ENCODE results near the gene PCDHGA5. TPM values are rescaled to one million over a fixed set of nuclear protein-coding genes. Genes with fewer than 3 reads are reported as not detected.

PCDHGA5 gene
- total RNA-seq, 1 experiment from 2014 or later, result 1.3 TPM

DNA sequence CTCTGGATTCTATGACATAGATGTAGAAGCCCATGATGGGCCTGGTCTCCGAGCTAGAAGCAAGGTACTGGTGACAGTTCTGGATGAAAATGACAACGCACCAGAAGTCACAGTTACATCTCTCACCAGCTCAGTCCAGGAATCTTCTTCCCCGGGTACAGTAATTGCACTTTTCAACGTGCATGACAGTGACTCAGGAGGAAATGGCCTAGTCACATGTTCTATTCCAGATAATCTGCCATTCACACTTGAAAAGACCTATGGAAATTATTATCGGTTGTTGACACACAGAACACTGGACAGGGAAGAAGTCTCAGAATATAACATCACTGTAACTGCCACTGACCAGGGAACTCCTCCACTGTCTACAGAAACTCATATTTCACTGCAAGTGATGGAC lies 7.8 kb upstream of the PCDHGA5 start:
- Histone ChIP-seq H3K79me1 (ENCODE audit: insufficient read depth, low read depth, low read length, poor library complexity, severe bottlenecking) (no peaks in the 10 kb centered on the region), H3T11ph (ENCODE audit: low read length) (no peak overlapping the region), H3K18ac (ENCODE audit: insufficient read length, low read depth, low read length) (no peak overlapping the region), H3K4me1 (ENCODE audit: insufficient read depth, low read length) (no peaks in the 10 kb centered on the region), H2BK12ac (ENCODE audit: insufficient read length, low read depth, low read length) (no peak overlapping the region), H4K5ac (ENCODE audit: insufficient read length, low read depth, low read length) (no peak overlapping the region), H3K23me2 (ENCODE audit: insufficient read length, low read depth, low read length, poor library complexity, severe bottlenecking) (no peaks in the 10 kb centered on the region), H2AFZ (ENCODE audit: low read length) (no peak overlapping the region), H3K9me3 (ENCODE audit: control insufficient read depth, low read depth, low read length) (peaks cover 29% of the 10 kb centered on the region), H3K23ac (ENCODE audit: insufficient read length, low read depth, low read length) (no peak overlapping the region), H2AK5ac (ENCODE audit: insufficient read length, low read length) (no peak overlapping the region), H2BK15ac (ENCODE audit: low read depth, low read length) (no peak overlapping the region), H4K91ac (ENCODE audit: insufficient read length, low read depth, low read length) (no peak overlapping the region), H4K8ac (replicated peaks; ENCODE audit: insufficient read length, low read depth, low read length) (no peak overlapping the region), H2BK5ac (ENCODE audit: insufficient read length, low read length) (no peak overlapping the region), H3K27me3 (ENCODE audit: insufficient read depth, low read length) (no peaks in the 10 kb centered on the region), H3K4ac (ENCODE audit: low read depth, low read length) (no peak overlapping the region), H3K79me2 (ENCODE audit: insufficient read depth, low read length) (no peaks in the 10 kb centered on the region), H3K9ac (ENCODE audit: extremely low read depth, insufficient read length, low read length) (no peak overlapping the region), H3K27ac (ENCODE audit: insufficient read length, low read depth, low read length) (no peak overlapping the region), H3K14ac (ENCODE audit: insufficient read depth, low read length) (no peak overlapping the region), H2BK20ac (ENCODE audit: low read depth, low read length, poor library complexity, severe bottlenecking) (no peak overlapping the region), H4K20me1 (ENCODE audit: control insufficient read depth, insufficient read depth, insufficient read length) (no peaks in the 10 kb centered on the region), H2BK120ac (ENCODE audit: low read depth, low read length, poor library complexity, severe bottlenecking) (no peak overlapping the region), H3K56ac (ENCODE audit: insufficient read length, low read depth, low read length) (no peak overlapping the region), H3K4me2 (ENCODE audit: insufficient read depth, insufficient read length, low read length) (no peak overlapping the region)
- peaks cover 3% of the 10 kb centered on the region for H3K27me3 Mint-ChIP-seq (ENCODE audit: low read depth)
- no peak overlapping the region for H3K27ac Mint-ChIP-seq
- WGBS (ENCODE audit: extremely low coverage, insufficient read length, low lambda C conversion rate), result no CpG with 5 or more reads among the region's 5 CpGs
- no peak for TF ChIP-seq CTCF (conservative IDR thresholded peaks at IDR 0.05)
- peak overlapping the region in 1 of 2 experiments; percentile 8; a peak in 1 of 5 replicates for H3K4me3 Mint-ChIP-seq
- H3K9me3 Mint-ChIP-seq, result peaks cover 60 to 63% of the 10 kb centered on the region in 2 experiments
- H3K36me3 Mint-ChIP-seq (ENCODE audit: insufficient read depth in 1 of 3, low read depth in 3 of 3), result peaks cover 25 to 68% (median 50%) of the 10 kb centered on the region in 3 experiments
- peaks cover 2 to 3% of the 10 kb centered on the region in 2 experiments; a peak in 2 of 4 replicates for H3K4me1 Mint-ChIP-seq
- no peak for DNase-seq
